Upper lobe of left lung (tissue), 4 donors: ENCODE measurements around the gene FLT4.

Experiments used
- CTCF ChIP-seq, 6 experiments: fragments of 450-650 bp in 4 of 6; fragments of 200-600 bp in 2 of 6; sonication (generic) in 2 of 6; IDR thresholded peaks; one replicate each; pipeline ENCODE4 v1.5.1; 2016 to 2019; ENCODE audit warnings: antibody characterized with exemption in 6 of 6
- POLR2A ChIP-seq, 4 donors: fragments of 450-650 bp; IDR thresholded peaks; one replicate each; pipeline ENCODE4 v1.5.1; 2016 to 2017; ENCODE audit warnings: antibody characterized with exemption in 4 of 4, mild to moderate bottlenecking in 2 of 4
- POLR2AphosphoS5 ChIP-seq, 2 donors: sonication (generic); formaldehyde crosslinking; IDR thresholded peaks; one replicate each; pipeline ENCODE4 v1.5.1; 2017; ENCODE audit warnings: antibody characterized with exemption in 2 of 2

GRCh38 chr5:180628827-180629750 lies 20.3 kb downstream of the FLT4 start:
- no peak for TF ChIP-seq CTCF (IDR thresholded peaks at IDR 0.05)
- TF ChIP-seq POLR2AphosphoS5 (IDR thresholded peaks at IDR 0.05), result no peak
- no peak for TF ChIP-seq POLR2A (IDR thresholded peaks at IDR 0.05)
